H7 (cell line): Measurements from ENCODE around the gene TMTC3. TPM values are rescaled to one million over a fixed set of nuclear protein-coding genes. Genes with fewer than 3 reads are reported as not detected.

ENCODE experiments used
- DNase-seq: peaks from one replicate; pipeline ENCODE4 v3.0.0; 2012
- H3K27me3 ChIP-seq: 2 replicates; pipeline ENCODE4 v1.6.0; 2011; ENCODE audit warnings: mild to moderate bottlenecking, low read length; ENCODE audit not compliant: control insufficient read depth, insufficient read depth
- H3K36me3 ChIP-seq: replicated peaks from 2 replicates; pipeline ENCODE4 v1.5.1; 2011; ENCODE audit warnings: low read length; ENCODE audit not compliant: control insufficient read depth, insufficient read depth
- H3K4me3 ChIP-seq: 2 replicates; pipeline ENCODE4 v1.5.1; 2011; ENCODE audit warnings: low read depth, mild to moderate bottlenecking, control low read depth, low read length, moderate library complexity; ENCODE audit not compliant: insufficient read depth
- total RNA-seq: library from RNA; depleted of rRNA; stranded (reverse); fragments of >200 nt; shearing (Covaris generic); gene quantifications from 2 replicates; pipeline ENCODE4 v1.2.3, GENCODE V29; 2014

The TMTC3 gene
- total RNA-seq, 1 experiment from 2014 or later: 35.4 TPM

GRCh38 chr12:88223519-88223918 is 81.4 kb downstream of the TMTC3 start:
- Histone ChIP-seq H3K4me3 (no peak overlapping the region), H3K36me3 (no peaks in the 10 kb centered on the region), H3K27me3 (no peaks in the 10 kb centered on the region)
- no peak for DNase-seq

GRCh38 chr12:88225776-88226175 is 83.7 kb downstream of the TMTC3 start:
- Histone ChIP-seq H3K36me3 (no peaks in the 10 kb centered on the region), H3K4me3 (no peak overlapping the region), H3K27me3 (no peaks in the 10 kb centered on the region)
- no peak for DNase-seq

- no peaks in the 10 kb centered on the region for H3K27me3 ChIP-seq
- H3K36me3 ChIP-seq: no peaks in the 10 kb centered on the region
- DNase-seq: no peak
- no peak overlapping the region for H3K4me3 ChIP-seq
These were observed 85.2 kb downstream of the TMTC3 start for GRCh38 chr12:88227263-88227662.

GRCh38 chr12:88227871-88228270 is 85.8 kb downstream of the TMTC3 start:
- no peaks in the 10 kb centered on the region for H3K27me3 ChIP-seq
- H3K36me3 ChIP-seq: no peaks in the 10 kb centered on the region
- no peak for DNase-seq
- no peak overlapping the region for H3K4me3 ChIP-seq

GRCh38 chr12:88228720-88229119 is 86.6 kb downstream of the TMTC3 start:
- Histone ChIP-seq H3K36me3 (no peaks in the 10 kb centered on the region), H3K4me3 (no peak overlapping the region), H3K27me3 (no peaks in the 10 kb centered on the region)
- DNase-seq: no peak

- no peak overlapping the region for H3K4me3 ChIP-seq
- no peaks in the 10 kb centered on the region for H3K36me3 ChIP-seq
- no peak for DNase-seq
- H3K27me3 ChIP-seq: no peaks in the 10 kb centered on the region
These were observed 88.2 kb downstream of the TMTC3 start for GRCh38 chr12:88230271-88230670.

- Histone ChIP-seq H3K27me3 (no peaks in the 10 kb centered on the region), H3K4me3 (no peak overlapping the region), H3K36me3 (no peaks in the 10 kb centered on the region)
- no peak for DNase-seq
These were observed 93.2 kb downstream of the TMTC3 start for GRCh38 chr12:88235183-88235833.

- H3K4me3 ChIP-seq: no peak overlapping the region
- H3K27me3 ChIP-seq: no peaks in the 10 kb centered on the region
- no peak for DNase-seq
- H3K36me3 ChIP-seq: no peaks in the 10 kb centered on the region
These were observed 95.8 kb downstream of the TMTC3 start for GRCh38 chr12:88237954-88238353.

GRCh38 chr12:88238406-88238805 is 96.3 kb downstream of the TMTC3 start:
- DNase-seq: no peak
- H3K4me3 ChIP-seq: no peak overlapping the region
- H3K27me3 ChIP-seq: no peaks in the 10 kb centered on the region
- no peaks in the 10 kb centered on the region for H3K36me3 ChIP-seq

- Histone ChIP-seq H3K27me3 (no peaks in the 10 kb centered on the region), H3K4me3 (no peak overlapping the region), H3K36me3 (no peaks in the 10 kb centered on the region)
- DNase-seq: no peak
These were observed 99.9 kb downstream of the TMTC3 start for GRCh38 chr12:88241862-88242570.

- H3K36me3 ChIP-seq: no peaks in the 10 kb centered on the region
- no peak for DNase-seq
- no peak overlapping the region for H3K4me3 ChIP-seq
- no peaks in the 10 kb centered on the region for H3K27me3 ChIP-seq
These were observed 100.4 kb downstream of the TMTC3 start for GRCh38 chr12:88242571-88242925.

- H3K4me3 ChIP-seq: no peak overlapping the region
- H3K27me3 ChIP-seq: no peaks in the 10 kb centered on the region
- no peak for DNase-seq
- no peaks in the 10 kb centered on the region for H3K36me3 ChIP-seq
These were observed 100.8 kb downstream of the TMTC3 start for GRCh38 chr12:88242939-88243338.

GRCh38 chr12:88243982-88244381 is 101.9 kb downstream of the TMTC3 start:
- Histone ChIP-seq H3K27me3 (no peaks in the 10 kb centered on the region), H3K36me3 (no peaks in the 10 kb centered on the region), H3K4me3 (no peak overlapping the region)
- peak; percentile 1 for DNase-seq

GRCh38 chr12:88245905-88246304 is 103.8 kb downstream of the TMTC3 start:
- Histone ChIP-seq H3K36me3 (no peaks in the 10 kb centered on the region), H3K27me3 (no peaks in the 10 kb centered on the region), H3K4me3 (no peak overlapping the region)
- no peak for DNase-seq

- DNase-seq: no peak
- no peaks in the 10 kb centered on the region for H3K27me3 ChIP-seq
- no peak overlapping the region for H3K4me3 ChIP-seq
- H3K36me3 ChIP-seq: no peaks in the 10 kb centered on the region
These were observed 105.1 kb downstream of the TMTC3 start for GRCh38 chr12:88247241-88247643.
